BLaER1 treated with 17β-estradiol and CSF1 and Interleukin-3, amounts not matched to agents 10 nM and 100 nM (cell line): Measurements from ENCODE around the gene ANKRD9.
"Not testable (repeated sequence)": the region's sequence is repeated elsewhere in the genome, so short reads cannot be mapped to it uniquely, and the experiment has no call there.

ENCODE experiments used
- H3K27ac ChIP-seq, 11 experiments: shearing (Covaris generic); formaldehyde crosslinking; 2 replicates each; pipeline ENCODE4 v1.8.1; 2022
- H3K27me3 ChIP-seq, 11 experiments: shearing (Covaris generic); formaldehyde crosslinking; 2 replicates each; pipeline ENCODE4 v1.8.1; 2022
- H3K36me3 ChIP-seq, 11 experiments: shearing (Covaris generic); formaldehyde crosslinking; 2 replicates each; pipeline ENCODE4 v1.8.1; 2022
- H3K4me1 ChIP-seq, 10 experiments: shearing (Covaris generic); formaldehyde crosslinking; 2 replicates each; pipeline ENCODE4 v1.8.1; 2022
- H3K4me2 ChIP-seq, 11 experiments: shearing (Covaris generic); formaldehyde crosslinking; 2 replicates each; pipeline ENCODE4 v1.8.1; 2022
- H3K4me3 ChIP-seq, 10 experiments: shearing (Covaris generic); formaldehyde crosslinking; 2 replicates each; pipeline ENCODE4 v1.8.1; 2022
- H3K9ac ChIP-seq, 11 experiments: shearing (Covaris generic); formaldehyde crosslinking; 2 replicates each; pipeline ENCODE4 v1.8.1; 2022
- H3K9me3 ChIP-seq, 11 experiments: shearing (Covaris generic); formaldehyde crosslinking; replicated peaks in 1 of 11; 2 replicates each; pipeline ENCODE4 v1.8.1; 2022
- H4K20me1 ChIP-seq, 11 experiments: shearing (Covaris generic); formaldehyde crosslinking; 2 replicates each; pipeline ENCODE4 v1.8.1; 2022
- Cebpa-rat ChIP-seq, 11 experiments: shearing (Covaris generic); IDR thresholded peaks; 2 replicates each; pipeline ENCODE4 v1.8.1; 2022

The ANKRD9 gene

GRCh38 chr14:102525219-102525928 is 15.8 kb upstream of the ANKRD9 start:
- H3K27me3 ChIP-seq = no peaks in the 10 kb centered on the region
- H3K4me1 ChIP-seq = peaks cover 55 to 79% (median 65%) of the 10 kb centered on the region in 10 experiments
- peak overlapping the region; percentile 0 to 83 (median 76); a peak in 21 of 22 replicates for H3K27ac ChIP-seq
- no peaks in the 10 kb centered on the region for H4K20me1 ChIP-seq
- H3K4me3 ChIP-seq = peak overlapping the region; percentile 51 to 70 (median 62)
- TF ChIP-seq Cebpa-rat (IDR thresholded peaks at IDR 0.05) = no peak
- H3K9me3 ChIP-seq = no peaks in the 10 kb centered on the region
- H3K36me3 ChIP-seq = no peaks in the 10 kb centered on the region
- peak overlapping the region; percentile 70 to 97 (median 91) for H3K4me2 ChIP-seq
- H3K9ac ChIP-seq = peak overlapping the region; percentile 46 to 82 (median 73); a peak in 21 of 22 replicates

- Histone ChIP-seq H3K9ac (peak overlapping the region; percentile 46 to 82 (median 73); a peak in 21 of 22 replicates), H3K9me3 (no peaks in the 10 kb centered on the region), H3K4me2 (peak overlapping the region; percentile 70 to 97 (median 91)), H3K4me3 (peak overlapping the region; percentile 51 to 70 (median 62)), H3K36me3 (no peaks in the 10 kb centered on the region), H3K27ac (peak overlapping the region; percentile 48 to 83 (median 76); a peak in 21 of 22 replicates), H3K4me1 (peaks cover 54 to 71% (median 65%) of the 10 kb centered on the region in 10 experiments), H4K20me1 (no peaks in the 10 kb centered on the region), H3K27me3 (no peaks in the 10 kb centered on the region)
- no peak for TF ChIP-seq Cebpa-rat (IDR thresholded peaks at IDR 0.05)
Observed at GRCh38 chr14:102524451-102525218, 15.1 kb upstream of the ANKRD9 start.

GRCh38 chr14:102523569-102524450 is 14.2 kb upstream of the ANKRD9 start:
- H3K4me3 ChIP-seq = peak overlapping the region in 7 of 10 experiments; percentile 12 to 67 (median 60); a peak in 10 of 20 replicates
- H3K4me2 ChIP-seq = peak overlapping the region; percentile 70 to 97 (median 81)
- no peaks in the 10 kb centered on the region for H3K36me3 ChIP-seq
- H3K4me1 ChIP-seq = peaks cover 47 to 67% (median 60%) of the 10 kb centered on the region in 10 experiments
- H3K9me3 ChIP-seq = no peaks in the 10 kb centered on the region
- H3K27ac ChIP-seq = peak overlapping the region; percentile 48 to 78 (median 62); a peak in 20 of 22 replicates
- H3K9ac ChIP-seq = peak overlapping the region; percentile 22 to 72 (median 45); a peak in 19 of 22 replicates
- TF ChIP-seq Cebpa-rat (IDR thresholded peaks at IDR 0.05) = no peak
- no peaks in the 10 kb centered on the region for H3K27me3 ChIP-seq
- no peaks in the 10 kb centered on the region for H4K20me1 ChIP-seq

- H3K27me3 ChIP-seq = no peaks in the 10 kb centered on the region
- peak overlapping the region; percentile 70 to 97 (median 81) for H3K4me2 ChIP-seq
- H3K27ac ChIP-seq = peak overlapping the region; percentile 48 to 78 (median 62); a peak in 20 of 22 replicates
- TF ChIP-seq Cebpa-rat (IDR thresholded peaks at IDR 0.05) = no peak
- no peaks in the 10 kb centered on the region for H3K9me3 ChIP-seq
- peaks cover 41 to 63% (median 55%) of the 10 kb centered on the region in 10 experiments for H3K4me1 ChIP-seq
- H4K20me1 ChIP-seq = no peaks in the 10 kb centered on the region
- peak overlapping the region in 2 of 10 experiments; percentile 59 to 62; a peak in 1 of 20 replicates for H3K4me3 ChIP-seq
- H3K36me3 ChIP-seq = no peaks in the 10 kb centered on the region
- H3K9ac ChIP-seq = peak overlapping the region; percentile 23 to 72 (median 45); a peak in 16 of 22 replicates
Observed at GRCh38 chr14:102523200-102523568, 13.6 kb upstream of the ANKRD9 start.

- not testable (repeated sequence) for H3K9me3 ChIP-seq, H3K4me2 ChIP-seq, H4K20me1 ChIP-seq, H3K4me3 ChIP-seq, H3K36me3 ChIP-seq, H3K27ac ChIP-seq, H3K27me3 ChIP-seq, H3K9ac ChIP-seq
- H3K4me1 ChIP-seq = peaks cover 19 to 48% (median 33%) of the 10 kb centered on the region in 10 experiments
Observed at GRCh38 chr14:102519709-102520108, 10.1 kb upstream of the ANKRD9 start.

GRCh38 chr14:102518063-102518648 is 8.6 kb upstream of the ANKRD9 start:
- H4K20me1 ChIP-seq = no peaks in the 10 kb centered on the region
- H3K9ac ChIP-seq = no peak overlapping the region
- peaks cover 6 to 32% (median 20%) of the 10 kb centered on the region in 10 experiments for H3K4me1 ChIP-seq
- H3K4me3 ChIP-seq = no peak overlapping the region
- peak overlapping the region in 5 of 11 experiments; percentile 79 to 98 (median 90); a peak in 5 of 22 replicates for H3K4me2 ChIP-seq
- H3K27ac ChIP-seq = no peak overlapping the region
- H3K9me3 ChIP-seq = no peaks in the 10 kb centered on the region
- TF ChIP-seq Cebpa-rat (IDR thresholded peaks at IDR 0.05) = no peak
- H3K36me3 ChIP-seq = no peaks in the 10 kb centered on the region
- H3K27me3 ChIP-seq = no peaks in the 10 kb centered on the region

- Histone ChIP-seq H3K27ac (peak overlapping the region; percentile 78 to 98 (median 86)), H3K9ac (peak overlapping the region; percentile 79 to 100 (median 86)), H3K4me2 (peak overlapping the region; percentile 70 to 99 (median 90)), H3K4me3 (peak overlapping the region; percentile 70 to 85 (median 78)), H4K20me1 (no peaks in the 10 kb centered on the region), H3K4me1 (peaks cover 0 to 31% (median 16%) of the 10 kb centered on the region in 10 experiments; a peak in 18 of 20 replicates), H3K36me3 (no peaks in the 10 kb centered on the region), H3K9me3 (no peaks in the 10 kb centered on the region), H3K27me3 (no peaks in the 10 kb centered on the region)
- TF ChIP-seq Cebpa-rat (IDR thresholded peaks at IDR 0.05) = no peak
Observed at GRCh38 chr14:102517392-102518062, 8.0 kb upstream of the ANKRD9 start.
